Esophagus muscularis mucosa (tissue), 4 donors: ENCODE results near the gene SERPINB5. TPM values are rescaled to one million over a fixed set of nuclear protein-coding genes. Genes with fewer than 3 reads are reported as not detected.

Experiments
- DNase-seq: peaks from one replicate; pipeline ENCODE4 v3.0.0-alpha.2; 2017; ENCODE audit errors: extremely low spot score
- H3K27ac ChIP-seq, 4 donors: fragments of 200-600 bp; sonication (generic); replicated peaks in 1 of 4; 1 replicate in 3 of 4; 2 replicates in 1 of 4; pipeline ENCODE4 v1.5.1; 2016 to 2019; ENCODE audit warnings: mild to moderate bottlenecking in 1 of 4
- H3K27me3 ChIP-seq, 4 donors: fragments of 200-600 bp; sonication (generic); one replicate each; pipeline versions ENCODE4 v1.5.1 to v1.6.0; 2016 to 2019
- H3K36me3 ChIP-seq, 4 donors: fragments of 200-600 bp; sonication (generic); one replicate each; pipeline ENCODE4 v1.5.1; 2016 to 2019
- H3K4me1 ChIP-seq, 4 donors: fragments of 200-600 bp; sonication (generic); one replicate each; pipeline ENCODE4 v1.5.1; 2016 to 2019
- H3K4me3 ChIP-seq, 4 donors: fragments of 200-600 bp; sonication (generic); 1 replicate in 2 of 4; 2 replicates in 2 of 4; pipeline ENCODE4 v1.5.1; 2016 to 2019; ENCODE audit warnings: mild to moderate bottlenecking in 4 of 4, moderate library complexity in 1 of 4
- H3K9me3 ChIP-seq, 4 donors: fragments of 200-600 bp; sonication (generic); 1 replicate in 3 of 4; 2 replicates in 1 of 4; pipeline ENCODE4 v1.5.1; 2016 to 2019
- CTCF ChIP-seq, 3 experiments: fragments of 200-600 bp in 2 of 3; fragments of 450-650 bp in 1 of 3; sonication (generic) in 2 of 3; IDR thresholded peaks; one replicate each; pipeline ENCODE4 v1.5.1; 2017 to 2019; ENCODE audit warnings: antibody characterized with exemption in 3 of 3, mild to moderate bottlenecking in 2 of 3, moderate library complexity in 1 of 3
- EP300 ChIP-seq: sonication (generic); formaldehyde crosslinking; IDR thresholded peaks from one replicate; pipeline ENCODE4 v1.6.1; 2017; ENCODE audit warnings: antibody characterized with exemption
- POLR2A ChIP-seq: fragments of 450-650 bp; IDR thresholded peaks from one replicate; pipeline ENCODE4 v1.6.1; 2017; ENCODE audit warnings: antibody characterized with exemption, moderate library complexity, mild to moderate bottlenecking, low read depth
- POLR2AphosphoS5 ChIP-seq, 2 donors: sonication (generic); formaldehyde crosslinking; IDR thresholded peaks; one replicate each; pipeline ENCODE4 v1.6.1; 2017; ENCODE audit warnings: antibody characterized with exemption in 2 of 2
- WGBS: methylation state at CpG from one replicate; pipeline ENCODE4 v1.1.5; 2018; 5-methylcytosine and 5-hydroxymethylcytosine counted together
- intact Hi-C: fragments of 100-400 bp; cut with DNase I; formaldehyde crosslinking; loops from one replicate; pipeline ENCODE4 v1.15.1; 2023
- total RNA-seq, 4 donors: library from RNA; depleted of rRNA; stranded (reverse); fragments of >200 nt; gene quantifications; one replicate each; pipeline versions ENCODE4 v1.1.0 to v1.2.1, GENCODE V29; 2016

SERPINB5 gene
- total RNA-seq, 4 donors from 2014 or later = not detected

GRCh38 chr18:63464434-63464833 is 12.3 kb upstream of the SERPINB5 start:
- H3K27ac ChIP-seq = no peak overlapping the region
- no peaks in the 10 kb centered on the region for H3K4me1 ChIP-seq
- DNase-seq = no peak
- H3K27me3 ChIP-seq = no peaks in the 10 kb centered on the region
- H3K4me3 ChIP-seq = no peak overlapping the region
- intact Hi-C loops = no loop called here
- WGBS = 94% methylated on average over 2 of the region's 2 CpGs
- TF ChIP-seq POLR2AphosphoS5 (IDR thresholded peaks at IDR 0.05) (no peak), POLR2A (no peak), CTCF (IDR thresholded peaks at IDR 0.05) (no peak), EP300 (no peak)
- H3K36me3 ChIP-seq = no peaks in the 10 kb centered on the region
- H3K9me3 ChIP-seq = no peaks in the 10 kb centered on the region

GRCh38 chr18:63465059-63465458 is 11.7 kb upstream of the SERPINB5 start:
- H3K9me3 ChIP-seq = no peaks in the 10 kb centered on the region
- no peaks in the 10 kb centered on the region for H3K27me3 ChIP-seq
- 87% methylated on average over 2 of the region's 2 CpGs for WGBS
- intact Hi-C loops = no loop called here
- DNase-seq = no peak
- no peak for TF ChIP-seq EP300
- no peak for TF ChIP-seq POLR2A
- TF ChIP-seq POLR2AphosphoS5 (IDR thresholded peaks at IDR 0.05) = no peak
- no peak for TF ChIP-seq CTCF (IDR thresholded peaks at IDR 0.05)
- no peak overlapping the region for H3K4me3 ChIP-seq
- no peaks in the 10 kb centered on the region for H3K4me1 ChIP-seq
- no peak overlapping the region for H3K27ac ChIP-seq
- no peaks in the 10 kb centered on the region for H3K36me3 ChIP-seq

- no peak overlapping the region for H3K4me3 ChIP-seq
- WGBS = 86% methylated on average over 4 of the region's 4 CpGs
- no peaks in the 10 kb centered on the region for H3K4me1 ChIP-seq
- intact Hi-C loops = no loop called here
- no peak for DNase-seq
- H3K27me3 ChIP-seq = no peaks in the 10 kb centered on the region
- TF ChIP-seq EP300 (no peak), POLR2A (no peak), POLR2AphosphoS5 (IDR thresholded peaks at IDR 0.05) (no peak), CTCF (IDR thresholded peaks at IDR 0.05) (no peak)
- H3K9me3 ChIP-seq = no peaks in the 10 kb centered on the region
- H3K27ac ChIP-seq = no peak overlapping the region
- H3K36me3 ChIP-seq = no peaks in the 10 kb centered on the region
Measured at GRCh38 chr18:63467699-63468098, 9.1 kb upstream of the SERPINB5 start.

- Histone ChIP-seq H3K36me3 (no peaks in the 10 kb centered on the region), H3K27ac (no peak overlapping the region), H3K27me3 (no peaks in the 10 kb centered on the region), H3K9me3 (no peaks in the 10 kb centered on the region), H3K4me1 (no peaks in the 10 kb centered on the region), H3K4me3 (no peak overlapping the region)
- TF ChIP-seq CTCF (IDR thresholded peaks at IDR 0.05) (no peak), EP300 (no peak), POLR2AphosphoS5 (IDR thresholded peaks at IDR 0.05) (no peak), POLR2A (no peak)
- intact Hi-C loops = no loop called here
- no peak for DNase-seq
- WGBS = 93% methylated on average over 3 of the region's 3 CpGs
Measured at GRCh38 chr18:63468575-63468974, 8.2 kb upstream of the SERPINB5 start.

- Histone ChIP-seq H3K27me3 (no peaks in the 10 kb centered on the region), H3K4me3 (no peak overlapping the region), H3K27ac (no peak overlapping the region), H3K9me3 (no peaks in the 10 kb centered on the region), H3K36me3 (no peaks in the 10 kb centered on the region), H3K4me1 (no peaks in the 10 kb centered on the region)
- DNase-seq = peak; percentile 64
- 90% methylated on average over 12 of the region's 12 CpGs for WGBS
- TF ChIP-seq EP300 (no peak), POLR2A (no peak), CTCF (IDR thresholded peaks at IDR 0.05) (no peak)
- intact Hi-C loops = no loop called here
Measured at GRCh38 chr18:63470751-63471150, 6.0 kb upstream of the SERPINB5 start.
